Activated naive CD4-positive, alpha-beta T cell treated with anti-CD3 and anti-CD28 coated beads, Interleukin-2, amount 50 U/mL, for 16 hours (primary cell): ENCODE measurements around the gene COL5A1.

ENCODE experiments used
- DNase-seq: peaks from one replicate; pipeline ENCODE4 v3.0.0-alpha.2; 2020

Gene COL5A1

GRCh38 chr9:134775081-134775951 is 133.7 kb downstream of the COL5A1 start:
- DNase-seq = no peak

GRCh38 chr9:134776080-134776796 is 134.6 kb downstream of the COL5A1 start:
- no peak for DNase-seq

- DNase-seq = no peak
Observed at GRCh38 chr9:134777153-134777552, 135.6 kb downstream of the COL5A1 start.

- no peak for DNase-seq
Observed at GRCh38 chr9:134778156-134778555, 136.6 kb downstream of the COL5A1 start.

- no peak for DNase-seq
Observed at GRCh38 chr9:134778841-134779411, 137.3 kb downstream of the COL5A1 start.

- no peak for DNase-seq
Observed at GRCh38 chr9:134779640-134780039, 138.0 kb downstream of the COL5A1 start.

- no peak for DNase-seq
Observed at GRCh38 chr9:134781591-134782302, 140.1 kb downstream of the COL5A1 start.

- DNase-seq = no peak
Observed at GRCh38 chr9:134782921-134783698, 141.5 kb downstream of the COL5A1 start.

GRCh38 chr9:134783699-134784039 is 142.1 kb downstream of the COL5A1 start:
- DNase-seq = no peak

- DNase-seq = no peak
Observed at GRCh38 chr9:134784577-134785305, 143.1 kb downstream of the COL5A1 start.

- no peak for DNase-seq
Observed at GRCh38 chr9:134785325-134786108, 143.9 kb downstream of the COL5A1 start.

GRCh38 chr9:134787601-134788531 is 146.3 kb downstream of the COL5A1 start:
- no peak for DNase-seq

- no peak for DNase-seq
Observed at GRCh38 chr9:134789168-134789567, 147.6 kb downstream of the COL5A1 start.

GRCh38 chr9:134791009-134791408 is 149.4 kb downstream of the COL5A1 start:
- no peak for DNase-seq

GRCh38 chr9:134792627-134793026 is 151.0 kb downstream of the COL5A1 start:
- no peak for DNase-seq

GRCh38 chr9:134793288-134794188 is 151.9 kb downstream of the COL5A1 start:
- no peak for DNase-seq

GRCh38 chr9:134794663-134795370 is 153.2 kb downstream of the COL5A1 start:
- no peak for DNase-seq

GRCh38 chr9:134795446-134795845 is 153.8 kb downstream of the COL5A1 start:
- DNase-seq = no peak
